Endometrial microvascular endothelial cells (primary cell): Measurements from ENCODE around the gene SH3GLB2. TPM values are rescaled to one million over a fixed set of nuclear protein-coding genes. Genes with fewer than 3 reads are reported as not detected.

ENCODE experiments used
- in situ Hi-C: cut with HindIII; loops from 2 replicates; pipeline ENCODE4 v1.10.0; 2017; ENCODE audit warnings: low sequenced_read_pairs, low pct_unique_long_range_greater_than_20kb; ENCODE audit errors: inconsistent ontology term
- total RNA-seq: library from RNA; depleted of rRNA; stranded (reverse); fragments of >200 nt; gene quantifications from one replicate; pipeline ENCODE4 v1.2.3, GENCODE V29; 2015; ENCODE audit errors: inconsistent ontology term

Gene SH3GLB2
- total RNA-seq, 1 donor from 2014 or later: 59.8 TPM

GRCh38 chr9:129026442-129027223 is 1.5 kb downstream of the SH3GLB2 start:
- in situ Hi-C loops: no loop called here

DNA sequence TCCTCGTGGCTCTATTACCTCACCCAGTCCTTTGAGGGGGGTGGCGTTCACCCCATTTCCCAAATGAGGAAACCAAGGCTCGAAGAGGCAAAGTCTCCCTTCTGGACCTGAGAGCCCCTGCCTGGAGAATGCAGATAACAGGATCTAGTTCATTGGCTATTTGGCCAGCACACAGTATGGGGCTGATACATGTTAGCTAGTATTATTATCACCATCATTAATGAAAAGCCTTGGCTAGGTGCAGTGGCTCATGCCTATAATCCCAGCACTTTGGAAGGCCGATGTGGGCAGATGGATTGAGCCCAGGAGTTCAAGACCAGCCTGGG is 4.3 kb downstream of the SH3GLB2 start:
- in situ Hi-C loops: no loop called here

DNA sequence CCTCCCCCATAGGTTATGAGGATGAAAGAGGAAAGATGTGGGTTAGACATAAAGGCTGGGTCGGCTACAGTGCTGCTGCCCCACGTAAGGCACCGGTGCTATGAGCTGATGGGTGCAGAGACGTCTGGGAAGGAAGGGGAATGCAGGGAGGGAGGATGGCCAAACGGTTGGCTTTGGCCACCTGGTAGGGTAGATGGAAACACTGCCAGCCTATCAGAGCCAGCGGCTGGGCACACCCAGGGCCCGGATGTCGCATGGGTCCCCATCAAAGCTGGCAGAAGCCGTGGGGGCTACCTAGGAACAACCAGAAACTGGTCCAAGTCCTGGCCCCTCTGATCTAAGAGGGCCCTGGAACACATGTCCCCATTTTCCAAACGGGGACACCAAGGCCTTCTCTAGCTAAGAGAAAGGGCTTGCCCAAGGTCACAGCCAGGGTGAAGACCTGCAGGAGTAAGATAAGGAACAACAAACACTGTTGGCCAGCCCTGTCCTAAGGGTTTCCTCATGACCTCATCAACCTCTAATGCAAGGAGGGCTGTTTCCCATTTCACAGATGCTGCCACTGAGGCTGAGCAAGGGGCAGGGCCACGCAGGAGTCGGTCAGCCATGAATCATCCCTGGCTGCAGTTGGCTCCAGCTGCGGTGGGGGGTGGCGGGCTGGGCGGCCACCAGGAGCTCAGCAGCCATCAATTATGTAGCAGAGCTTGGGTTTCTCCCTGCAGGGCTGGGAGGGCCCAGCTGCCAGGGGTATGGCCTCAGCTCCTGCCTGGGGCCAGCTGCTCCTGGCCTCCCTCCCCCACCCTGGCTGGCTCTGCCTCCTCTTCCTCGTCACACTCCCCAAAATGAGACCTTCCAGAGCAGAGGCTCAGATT is 4.9 kb downstream of the SH3GLB2 start:
- in situ Hi-C loops: no loop called here

- in situ Hi-C loops: no loop called here
These were observed 6.1 kb downstream of the SH3GLB2 start for GRCh38 chr9:129022037-129022436.

- in situ Hi-C loops: no loop called here
These were observed 7.0 kb downstream of the SH3GLB2 start for GRCh38 chr9:129021091-129021490.

- in situ Hi-C loops: no loop called here
These were observed 13.5 kb downstream of the SH3GLB2 start for GRCh38 chr9:129014608-129015007.

DNA sequence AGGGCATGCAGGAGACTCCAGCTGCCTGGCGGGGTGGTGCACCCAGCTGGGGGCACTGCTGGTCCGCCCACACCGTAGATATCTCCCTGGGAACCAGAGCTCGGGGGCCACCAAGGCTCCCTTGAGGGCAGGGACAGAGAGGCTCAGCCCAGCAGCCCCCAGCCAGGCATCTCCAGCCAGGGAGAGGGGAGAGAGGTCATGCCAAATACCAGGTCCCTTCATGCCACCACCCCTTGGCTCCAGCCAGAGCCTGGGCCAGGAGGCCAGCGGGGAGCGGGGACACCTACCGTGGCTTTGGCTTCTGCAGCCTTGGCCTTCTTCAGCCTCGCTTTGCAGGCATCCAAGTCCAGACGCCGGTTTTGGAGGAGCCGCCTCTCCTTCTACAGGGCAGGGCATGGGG is 14.0 kb downstream of the SH3GLB2 start:
- in situ Hi-C loops: no loop called here

- in situ Hi-C loops: no loop called here
These were observed 14.5 kb downstream of the SH3GLB2 start for GRCh38 chr9:129013674-129014073.

- in situ Hi-C loops: no loop called here
These were observed 15.2 kb downstream of the SH3GLB2 start for GRCh38 chr9:129012893-129013448.

DNA sequence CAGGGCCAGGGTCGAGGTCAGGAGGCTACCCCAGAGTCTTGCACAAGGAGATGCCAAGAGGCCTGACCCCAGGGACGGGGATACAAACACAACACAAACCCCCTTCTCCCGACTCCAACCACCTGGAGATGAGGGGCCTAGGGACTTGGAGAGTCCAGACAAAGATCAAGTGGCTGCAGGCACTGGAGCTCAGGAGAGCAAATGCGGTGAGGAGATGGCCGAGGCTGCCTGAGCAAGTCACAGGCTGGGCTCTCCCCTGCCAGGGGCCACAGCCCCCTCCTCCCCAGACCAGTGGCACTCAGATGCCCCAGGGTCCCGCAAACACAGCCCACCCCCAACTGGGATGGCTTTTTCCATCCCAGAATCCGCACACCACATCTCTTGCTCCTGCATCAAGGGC is 15.8 kb downstream of the SH3GLB2 start:
- in situ Hi-C loops: no loop called here

- in situ Hi-C loops: no loop called here
These were observed 16.4 kb downstream of the SH3GLB2 start for GRCh38 chr9:129011761-129012181.

DNA sequence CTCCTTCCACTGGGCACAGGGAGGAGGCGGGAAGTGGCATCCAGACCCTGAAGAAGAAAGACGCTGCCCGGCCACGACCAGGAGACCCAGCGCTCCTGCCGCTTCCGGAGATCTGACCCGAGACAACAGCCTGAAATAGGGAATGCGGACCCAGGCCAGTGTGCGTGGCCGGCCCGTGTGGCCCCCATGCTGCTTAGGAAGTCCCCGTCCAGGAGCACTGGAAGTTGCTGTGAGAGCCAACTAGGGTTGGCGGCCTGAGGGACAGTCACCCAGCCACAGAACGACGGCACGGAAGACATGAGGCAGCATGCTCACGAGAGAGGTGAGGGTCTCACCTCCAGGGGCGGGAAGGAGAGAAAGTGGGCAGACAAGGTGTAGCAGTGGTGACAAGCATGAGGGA is 17.0 kb downstream of the SH3GLB2 start:
- in situ Hi-C loops: no loop called here

GRCh38 chr9:129010267-129010975 is 17.7 kb downstream of the SH3GLB2 start:
- in situ Hi-C loops: no loop called here

- in situ Hi-C loops: no loop called here
These were observed 18.5 kb downstream of the SH3GLB2 start for GRCh38 chr9:129009584-129010141.

DNA sequence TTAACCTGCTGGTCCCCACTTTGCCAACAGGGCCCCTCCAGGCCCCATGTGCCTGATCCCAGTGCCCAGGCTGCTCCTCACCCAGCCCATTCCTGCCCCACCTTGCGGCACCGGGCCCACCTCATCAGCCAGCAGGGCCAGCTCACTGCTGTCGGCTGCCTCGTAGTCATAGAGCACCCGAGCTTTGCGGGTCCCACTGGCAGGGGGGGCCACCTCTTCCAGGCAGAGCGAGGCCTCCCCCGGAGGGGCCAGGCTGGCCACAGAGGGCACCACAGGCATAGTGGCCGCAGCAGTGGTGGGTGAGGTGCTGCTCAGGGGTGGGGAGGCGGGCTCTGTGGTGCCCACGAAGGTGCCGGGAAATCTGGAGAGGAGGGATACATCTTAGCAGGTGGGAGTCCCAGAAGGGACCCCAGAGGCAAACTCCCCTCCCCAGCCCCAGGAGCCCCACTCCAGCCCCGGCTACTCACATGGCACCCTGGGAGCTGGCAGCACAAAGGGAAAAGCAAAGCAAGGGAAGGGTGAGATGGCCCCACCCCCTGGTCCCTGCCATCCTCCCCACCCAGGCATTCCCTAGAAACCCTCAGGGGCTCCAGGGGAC is 19.0 kb downstream of the SH3GLB2 start:
- in situ Hi-C loops: no loop called here

DNA sequence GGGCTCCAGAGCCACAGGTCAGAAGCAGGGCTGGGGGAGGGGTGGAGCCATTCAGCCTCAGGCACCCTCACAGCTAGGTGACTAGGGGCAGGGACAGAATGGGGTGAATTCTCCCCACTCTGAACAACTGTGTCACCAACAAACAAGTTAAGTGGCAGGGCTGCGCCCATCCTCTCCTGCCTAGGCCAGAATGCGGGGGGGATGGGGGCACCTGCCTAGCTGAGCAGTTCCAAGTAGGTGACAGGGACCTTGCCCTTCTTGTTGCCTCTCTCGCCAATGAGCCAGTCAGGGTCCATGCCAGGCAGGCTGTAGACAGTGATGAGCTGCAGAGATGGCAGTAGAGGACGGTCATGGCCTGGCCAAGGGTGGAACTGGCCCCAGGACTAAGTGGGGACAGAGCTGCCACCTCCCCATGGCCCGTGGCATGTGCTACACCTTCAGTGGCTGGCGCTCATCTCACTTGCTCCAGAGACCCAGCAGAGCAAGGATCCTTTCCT is 19.6 kb downstream of the SH3GLB2 start:
- in situ Hi-C loops: no loop called here

- in situ Hi-C loops: no loop called here
These were observed 20.2 kb downstream of the SH3GLB2 start for GRCh38 chr9:129007766-129008468.
